Lower leg skin (tissue), 4 donors: ENCODE data around the gene PDE1C. TPM values are rescaled to one million over a fixed set of nuclear protein-coding genes. Genes with fewer than 3 reads are reported as not detected.

ENCODE experiments used
- DNase-seq, 2 donors: peaks; one replicate each; pipeline ENCODE4 v3.0.0-alpha.2; 2019; ENCODE audit warnings: low spot score in 2 of 2
- H3K4me3 ChIP-seq: fragments of 200-600 bp; sonication (generic); 2 replicates; pipeline ENCODE4 v1.5.1; 2017; ENCODE audit warnings: mild to moderate bottlenecking, low read depth; ENCODE audit not compliant: poor library complexity, severe bottlenecking
- POLR2A ChIP-seq, 2 donors: fragments of 450-650 bp; IDR thresholded peaks; one replicate each; pipeline ENCODE4 v1.6.1; 2016 to 2017; ENCODE audit warnings: antibody characterized with exemption in 2 of 2, mild to moderate bottlenecking in 1 of 2, moderate library complexity in 1 of 2
- WGBS, 2 donors: methylation state at CpG; one replicate each; pipeline ENCODE4 v1.1.5; 2018; 5-methylcytosine and 5-hydroxymethylcytosine counted together
- intact Hi-C: fragments of 100-400 bp; cut with DNase I; formaldehyde crosslinking; loops from one replicate; pipeline ENCODE4 v1.15.0; 2023; ENCODE audit warnings: low total_unique reads
- total RNA-seq, 4 donors: library from RNA; depleted of rRNA; stranded (reverse); fragments of >200 nt; gene quantifications; one replicate each; pipeline ENCODE4 v1.1.0, GENCODE V29; 2016
- TF ChIP-seq, protein P1 (sequence below), 3 donors: fragments of 450-650 bp; IDR thresholded peaks; one replicate each; pipeline ENCODE4 v1.5.1; 2016; ENCODE audit warnings: antibody characterized with exemption in 3 of 3, mild to moderate bottlenecking in 3 of 3, moderate library complexity in 2 of 3

The PDE1C gene
- total RNA-seq, 4 donors from 2014 or later, result 0.53 to 3.5 (median 3.0) TPM

DNA sequence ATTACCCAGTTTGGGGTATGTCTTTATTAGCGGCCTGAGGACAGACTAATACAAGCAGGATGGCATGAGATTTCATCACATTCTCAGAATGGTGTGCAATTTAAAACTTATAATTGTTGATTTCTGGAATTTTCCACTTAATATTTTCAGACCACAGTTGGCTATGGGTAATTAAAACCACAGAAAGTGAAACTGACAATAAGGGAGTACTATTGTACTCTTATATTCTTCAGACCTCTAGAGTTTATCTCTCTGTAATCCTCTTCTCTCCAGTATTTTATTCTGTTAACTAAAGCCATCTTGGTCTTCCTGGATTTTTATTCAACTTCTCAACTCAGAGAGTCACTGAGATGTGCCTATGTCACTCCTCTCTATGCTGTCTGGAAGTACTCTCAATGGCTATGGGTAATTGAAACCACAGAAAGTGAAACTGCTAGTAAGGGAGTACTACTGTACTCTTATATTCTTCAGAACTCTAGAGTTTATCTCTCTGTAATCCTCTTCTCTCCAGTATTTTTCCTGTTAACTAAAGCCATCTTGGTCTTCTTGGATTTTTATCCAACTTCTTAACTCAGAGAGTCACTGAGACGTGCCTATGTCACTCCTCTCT, 264.9 kb downstream of the PDE1C start:
- intact Hi-C loops, result no loop called here
- no peak for DNase-seq
- TF ChIP-seq, protein P1, sequence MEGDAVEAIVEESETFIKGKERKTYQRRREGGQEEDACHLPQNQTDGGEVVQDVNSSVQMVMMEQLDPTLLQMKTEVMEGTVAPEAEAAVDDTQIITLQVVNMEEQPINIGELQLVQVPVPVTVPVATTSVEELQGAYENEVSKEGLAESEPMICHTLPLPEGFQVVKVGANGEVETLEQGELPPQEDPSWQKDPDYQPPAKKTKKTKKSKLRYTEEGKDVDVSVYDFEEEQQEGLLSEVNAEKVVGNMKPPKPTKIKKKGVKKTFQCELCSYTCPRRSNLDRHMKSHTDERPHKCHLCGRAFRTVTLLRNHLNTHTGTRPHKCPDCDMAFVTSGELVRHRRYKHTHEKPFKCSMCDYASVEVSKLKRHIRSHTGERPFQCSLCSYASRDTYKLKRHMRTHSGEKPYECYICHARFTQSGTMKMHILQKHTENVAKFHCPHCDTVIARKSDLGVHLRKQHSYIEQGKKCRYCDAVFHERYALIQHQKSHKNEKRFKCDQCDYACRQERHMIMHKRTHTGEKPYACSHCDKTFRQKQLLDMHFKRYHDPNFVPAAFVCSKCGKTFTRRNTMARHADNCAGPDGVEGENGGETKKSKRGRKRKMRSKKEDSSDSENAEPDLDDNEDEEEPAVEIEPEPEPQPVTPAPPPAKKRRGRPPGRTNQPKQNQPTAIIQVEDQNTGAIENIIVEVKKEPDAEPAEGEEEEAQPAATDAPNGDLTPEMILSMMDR (IDR thresholded peaks at IDR 0.05), result no peak
- no peak for TF ChIP-seq POLR2A (IDR thresholded peaks at IDR 0.05)
- WGBS, 2 donors, result 63 to 76% methylated on average over 2 of the region's 2 CpGs
- no peak overlapping the region for H3K4me3 ChIP-seq

DNA sequence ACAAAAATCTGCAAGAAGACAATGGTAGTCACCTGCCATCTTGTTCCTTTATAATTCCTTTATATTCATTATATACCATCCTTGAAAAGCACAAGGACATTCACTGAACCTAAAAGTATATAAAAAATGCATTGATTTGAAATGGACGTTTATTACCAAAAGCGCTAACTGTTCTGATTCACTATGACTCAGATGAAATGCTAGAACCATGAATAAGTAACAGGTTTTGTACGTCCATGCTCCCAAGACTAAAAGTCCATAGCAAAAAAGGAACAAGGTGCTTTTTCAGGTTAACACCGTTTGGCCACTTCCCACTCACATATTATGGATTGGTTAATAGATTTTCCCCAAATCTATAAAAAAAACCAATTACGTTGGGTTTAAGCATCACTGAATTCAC, 273.8 kb downstream of the PDE1C start:
- WGBS, 2 donors, result 72 to 86% methylated on average over 5 of the region's 5 CpGs

DNA sequence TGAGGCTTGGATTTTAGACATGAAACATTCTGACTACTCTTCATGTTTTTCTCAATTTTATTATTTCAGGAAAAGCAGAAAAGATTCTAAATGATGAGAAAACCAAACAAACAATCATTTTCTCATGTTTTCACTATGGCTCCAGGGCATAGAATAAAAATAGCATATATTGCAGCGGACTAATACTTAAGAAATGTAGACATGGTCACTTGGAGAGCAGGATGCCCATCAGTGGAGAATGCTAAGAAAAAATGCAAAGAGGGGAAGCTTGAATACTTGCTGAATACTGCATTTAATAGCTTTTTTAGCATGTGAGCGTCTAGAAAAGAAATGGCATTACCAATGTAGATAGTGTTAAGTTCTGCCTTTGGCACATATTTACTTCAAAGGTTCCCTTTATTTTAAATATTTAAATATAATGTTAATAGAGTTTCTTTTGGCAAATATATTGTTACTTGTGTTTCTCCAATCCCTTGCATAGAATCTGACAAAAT, 275.3 kb downstream of the PDE1C start:
- WGBS, 2 donors, result 76 to 77% methylated on average over 2 of the region's 2 CpGs
- DNase-seq, result no peak
- TF ChIP-seq, protein P1 (IDR thresholded peaks at IDR 0.05), result no peak
- TF ChIP-seq POLR2A (IDR thresholded peaks at IDR 0.05), result no peak
- intact Hi-C loops, result no loop called here
- no peak overlapping the region for H3K4me3 ChIP-seq

More for the DNA sequence above, 273.8 kb downstream of the PDE1C start:
- intact Hi-C loops, result loop anchor here (2.0 kb wide), 1 partner anchor 26 kb away; no protein-coding TSS in a partner anchor
- TF ChIP-seq POLR2A (IDR thresholded peaks at IDR 0.05), result no peak
- TF ChIP-seq, protein P1 (IDR thresholded peaks at IDR 0.05), result no peak
- DNase-seq, result no peak
- H3K4me3 ChIP-seq, result no peak overlapping the region

DNA sequence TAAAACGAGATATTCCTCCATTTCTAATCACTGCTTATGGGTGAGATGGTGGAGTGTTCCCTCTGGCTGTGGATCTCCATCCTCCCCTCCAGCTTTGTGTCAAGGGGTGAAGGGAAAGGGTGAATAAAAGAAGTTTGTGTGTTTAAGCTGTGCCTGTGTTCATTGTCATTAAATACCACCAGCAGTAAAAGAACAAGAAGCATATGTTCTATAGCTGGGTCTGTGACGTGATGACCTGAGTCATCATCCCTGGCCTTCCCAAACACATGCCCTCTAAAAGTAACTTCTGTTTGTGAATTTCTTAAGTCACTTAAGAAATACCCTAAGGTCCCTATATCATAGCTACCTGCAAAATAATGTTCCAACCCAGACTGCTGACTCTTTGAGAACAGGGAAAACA, 278.3 kb downstream of the PDE1C start:
- intact Hi-C loops, result no loop called here
- no peak for DNase-seq
- TF ChIP-seq, protein P1 (IDR thresholded peaks at IDR 0.05), result no peak
- no peak for TF ChIP-seq POLR2A (IDR thresholded peaks at IDR 0.05)
- no peak overlapping the region for H3K4me3 ChIP-seq
- WGBS, 2 donors, result 56 to 62% methylated on average over 2 of the region's 2 CpGs

DNA sequence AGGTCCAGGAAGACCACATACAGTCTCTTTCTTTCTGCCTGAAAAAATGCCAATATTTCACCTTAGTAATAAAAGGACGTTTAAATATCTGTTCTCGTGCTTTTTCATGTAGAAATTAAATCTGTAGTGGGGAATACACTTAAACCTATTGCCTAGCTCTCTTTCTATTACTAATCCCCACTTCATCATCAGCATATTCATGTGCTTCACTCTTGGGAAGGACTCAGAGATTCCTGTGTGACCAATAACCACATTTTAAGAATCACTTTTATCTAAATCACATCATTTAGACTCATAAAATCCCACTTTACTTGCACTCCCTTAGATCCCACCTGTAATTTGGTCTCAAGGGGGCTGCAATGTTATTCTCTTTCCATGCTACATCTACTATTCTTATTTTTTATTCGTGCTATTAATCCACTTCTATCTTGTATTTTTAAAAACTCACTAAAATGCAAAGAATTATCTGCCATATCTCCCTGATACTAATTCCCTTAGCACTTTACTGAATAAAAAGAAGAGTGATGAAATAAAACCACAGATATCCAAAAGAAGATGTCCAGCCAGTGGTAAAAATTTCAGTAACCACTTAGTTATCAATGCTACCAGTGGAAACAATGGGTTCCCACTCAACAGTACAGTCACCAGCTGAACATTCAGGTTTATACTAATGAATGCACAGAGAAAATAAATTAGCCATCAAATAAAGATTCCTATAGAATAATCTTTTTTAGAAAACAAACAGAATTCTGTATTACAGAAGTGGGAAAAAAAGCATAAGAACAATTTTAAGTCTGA, 281.1 kb downstream of the PDE1C start:
- intact Hi-C loops, result no loop called here
- DNase-seq, result no peak
- TF ChIP-seq POLR2A (IDR thresholded peaks at IDR 0.05), result no peak
- TF ChIP-seq, protein P1 (IDR thresholded peaks at IDR 0.05), result no peak
- WGBS, 2 donors, result 61 to 77% methylated on average over 3 of the region's 3 CpGs
- H3K4me3 ChIP-seq, result no peak overlapping the region
